HG02943 (cell line): ENCODE measurements around the gene ABI2.
"Not testable (repeated sequence)": the region's sequence is repeated elsewhere in the genome, so short reads cannot be mapped to it uniquely, and the experiment has no call there.

Experiments
- ATAC-seq: cut with Tn5 transposase; IDR thresholded peaks from one replicate; pipeline ENCODE4 v1.9.1; 2021; ENCODE audit warnings: mild to moderate bottlenecking, low read depth, moderate library complexity; ENCODE audit not compliant: unreplicated experiment

The ABI2 gene

DNA sequence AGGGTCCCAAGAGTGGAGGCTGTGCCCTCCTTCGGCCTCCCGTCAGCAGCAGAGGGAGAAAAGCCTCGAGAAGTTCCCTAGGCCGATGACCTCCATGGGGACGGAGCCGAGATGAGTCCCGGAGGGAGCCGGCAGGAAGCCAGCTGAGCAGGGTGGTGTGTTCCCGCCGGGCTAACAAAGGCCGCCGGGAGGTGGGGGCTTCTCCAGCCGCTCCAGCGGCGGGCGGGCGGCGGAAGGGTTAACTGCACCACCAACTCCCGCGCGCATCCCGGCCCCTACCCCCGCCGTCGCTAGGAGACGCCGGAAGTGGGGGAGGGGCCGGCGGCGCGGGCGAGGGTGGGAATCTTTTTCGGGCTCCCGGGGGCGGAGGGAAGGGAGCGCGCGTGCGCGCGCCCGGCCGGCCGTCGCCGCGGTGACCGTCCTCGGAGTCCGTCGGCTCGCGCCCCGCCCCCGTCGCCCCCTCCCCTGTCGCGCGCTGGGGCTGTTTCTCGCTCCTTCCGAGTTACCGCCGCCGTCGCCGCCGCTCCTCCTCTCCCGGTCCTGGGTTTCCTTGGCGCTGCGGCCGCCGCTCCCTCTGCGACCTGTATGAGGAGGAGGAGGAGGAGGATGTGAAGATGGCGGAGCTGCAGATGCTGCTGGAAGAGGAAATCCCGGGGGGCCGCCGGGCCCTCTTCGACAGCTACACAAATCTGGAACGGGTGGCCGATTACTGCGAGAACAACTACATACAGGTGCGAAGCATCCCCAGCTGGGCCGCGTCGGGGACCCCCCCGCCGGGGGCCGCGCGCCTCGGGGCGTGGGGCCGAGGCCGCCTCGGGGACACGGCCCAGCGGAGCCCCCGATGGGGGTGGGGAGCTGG, at the start of gene ABI2:
Gene ABI2, plus strand, starts transcription at position 494 of the 859 bp plus-strand sequence. Its CDS starts 121 bp downstream, at position 615.
- peak; percentile 61 for ATAC-seq

DNA sequence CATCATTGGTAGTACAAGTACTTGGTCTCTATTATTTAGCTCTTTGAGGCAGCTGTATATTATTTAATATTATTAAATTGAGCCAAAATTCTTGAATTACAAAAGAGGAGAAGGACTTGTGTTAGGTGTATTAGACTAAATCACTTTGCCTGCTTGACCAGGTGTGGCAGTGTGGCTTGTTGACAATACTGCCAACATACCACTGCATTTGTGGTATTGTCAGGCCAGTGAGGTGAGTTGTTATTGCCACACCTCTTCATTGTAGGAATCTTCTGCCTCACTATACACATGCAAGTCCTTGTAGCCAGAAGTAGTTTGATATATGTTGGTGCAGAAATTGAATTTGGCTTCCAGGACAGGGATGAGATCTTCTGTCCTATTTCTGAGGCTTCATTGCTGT, 48.9 kb upstream of the ABI2 start:
- no peak for ATAC-seq

- no peak for ATAC-seq
Observed at GRCh38 chr2:203280428-203281064, 47.6 kb upstream of the ABI2 start.

- ATAC-seq = no peak
Observed at GRCh38 chr2:203282101-203282500, 46.1 kb upstream of the ABI2 start.

GRCh38 chr2:203286532-203286931, 41.7 kb upstream of the ABI2 start:
- ATAC-seq = no peak

DNA sequence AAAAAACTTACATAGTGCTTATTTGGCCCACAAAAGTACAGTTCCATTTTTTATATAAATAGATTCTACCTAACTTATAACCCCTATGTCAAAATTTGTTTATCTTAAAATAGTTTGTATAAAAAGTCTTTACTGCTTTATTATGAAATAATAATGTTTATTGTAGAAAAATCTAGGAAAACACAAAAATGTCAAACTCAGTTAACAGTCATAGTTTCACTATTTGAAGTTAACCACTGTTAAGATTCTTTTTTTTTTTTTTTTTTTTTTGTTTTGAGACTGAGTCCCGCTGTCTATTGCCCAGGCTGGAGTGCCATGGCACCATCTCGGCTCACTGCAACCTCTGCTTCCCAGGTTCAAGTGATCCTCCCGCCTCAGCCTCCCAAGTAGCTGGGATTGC, 26.5 kb upstream of the ABI2 start:
- ATAC-seq = no peak

- not testable (repeated sequence) for ATAC-seq
Observed at GRCh38 chr2:203302586-203302985, 25.6 kb upstream of the ABI2 start.

GRCh38 chr2:203310688-203311436, 17.3 kb upstream of the ABI2 start:
- no peak for ATAC-seq

DNA sequence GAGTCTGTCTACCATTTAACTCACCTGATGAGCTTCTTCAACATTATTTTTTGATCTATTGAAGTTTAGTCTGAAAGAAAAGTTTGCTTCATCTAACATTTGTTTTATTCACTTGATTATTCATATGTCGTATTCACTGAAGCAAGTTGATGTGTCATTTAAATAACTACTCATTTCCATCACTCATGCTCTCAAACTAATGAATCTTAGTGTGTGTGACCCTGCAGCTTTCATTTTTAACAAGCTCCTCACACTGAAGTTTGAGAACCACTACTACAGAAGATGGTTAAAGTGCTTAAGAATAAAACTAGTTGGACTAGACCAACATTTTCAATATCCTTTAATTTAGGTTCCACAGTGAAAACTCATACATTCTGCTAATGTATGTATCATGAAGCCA, 1.8 kb upstream of the ABI2 start:
- no peak for ATAC-seq

DNA sequence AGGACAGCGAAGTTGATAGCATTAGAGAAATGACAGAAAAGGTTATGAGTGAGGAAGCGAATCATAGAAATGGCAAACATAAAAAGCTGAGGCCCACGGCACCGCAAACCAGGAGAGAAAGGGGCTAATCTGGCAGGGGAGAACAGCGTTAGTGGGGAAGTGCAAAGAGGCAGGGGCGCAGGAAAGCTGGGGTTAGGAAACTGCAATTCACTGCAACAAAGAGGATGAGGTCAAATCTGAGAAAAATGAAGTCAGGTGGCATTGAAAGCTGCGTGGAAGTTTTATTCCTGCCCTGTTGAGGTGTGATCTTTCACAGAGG, 653 bp upstream of the ABI2 start:
- ATAC-seq = peak; percentile 9

- peak; percentile 48 for ATAC-seq
Observed at GRCh38 chr2:203328760-203329540, 756 bp downstream of the ABI2 start.

- ATAC-seq = no peak
Observed at GRCh38 chr2:203330434-203330833, 2.2 kb downstream of the ABI2 start.

DNA sequence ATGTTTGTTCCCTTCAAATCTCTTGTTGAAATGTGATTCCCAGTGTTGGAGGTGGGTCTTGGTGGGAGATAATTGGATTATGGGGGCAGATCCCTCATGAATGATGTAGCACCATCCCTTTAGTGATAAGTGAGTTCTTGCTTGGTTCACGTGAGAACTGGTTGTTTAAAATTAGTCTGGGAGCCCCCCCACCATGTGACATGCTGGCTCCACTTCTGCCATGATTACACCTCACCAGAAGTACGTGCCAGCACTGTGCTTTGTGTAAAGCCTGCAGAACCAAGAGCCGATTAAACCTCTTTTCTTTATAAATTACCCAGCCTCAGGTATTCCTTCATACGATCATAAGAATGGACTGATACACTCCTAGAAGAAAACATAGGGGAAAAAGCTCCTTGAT, 10.1 kb downstream of the ABI2 start:
- ATAC-seq = no peak

GRCh38 chr2:203340791-203341487, 12.7 kb downstream of the ABI2 start:
- ATAC-seq = no peak

DNA sequence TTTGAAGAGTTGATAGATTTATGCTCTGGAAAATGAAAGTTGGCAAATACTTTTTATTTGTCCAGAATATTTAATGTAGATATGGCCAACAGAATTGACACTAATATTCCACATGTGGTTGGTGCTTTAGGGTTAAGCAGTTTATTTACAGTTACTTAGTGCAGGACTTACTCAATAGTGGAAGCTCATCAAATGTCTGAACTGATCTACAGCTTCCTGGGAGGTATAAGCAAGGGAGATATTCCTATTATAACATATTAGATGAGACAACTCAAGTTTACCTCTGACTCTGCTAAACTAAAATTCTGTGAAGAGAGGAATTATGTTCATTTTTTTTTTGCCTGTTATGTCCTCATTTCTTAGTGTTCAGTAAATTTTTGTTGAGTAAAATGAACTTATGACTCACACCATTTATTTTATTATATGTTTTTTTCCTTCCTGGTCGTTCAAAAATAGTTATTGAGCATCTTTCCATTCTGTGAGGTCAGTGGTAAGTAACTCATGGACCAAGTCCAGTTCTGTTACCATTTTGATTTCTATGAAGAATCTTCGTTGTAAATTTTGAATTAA, 13.6 kb downstream of the ABI2 start:
- ATAC-seq = no peak

GRCh38 chr2:203342374-203342773, 14.2 kb downstream of the ABI2 start:
- ATAC-seq = not testable (repeated sequence)

GRCh38 chr2:203344667-203345066, 16.5 kb downstream of the ABI2 start:
- no peak for ATAC-seq

DNA sequence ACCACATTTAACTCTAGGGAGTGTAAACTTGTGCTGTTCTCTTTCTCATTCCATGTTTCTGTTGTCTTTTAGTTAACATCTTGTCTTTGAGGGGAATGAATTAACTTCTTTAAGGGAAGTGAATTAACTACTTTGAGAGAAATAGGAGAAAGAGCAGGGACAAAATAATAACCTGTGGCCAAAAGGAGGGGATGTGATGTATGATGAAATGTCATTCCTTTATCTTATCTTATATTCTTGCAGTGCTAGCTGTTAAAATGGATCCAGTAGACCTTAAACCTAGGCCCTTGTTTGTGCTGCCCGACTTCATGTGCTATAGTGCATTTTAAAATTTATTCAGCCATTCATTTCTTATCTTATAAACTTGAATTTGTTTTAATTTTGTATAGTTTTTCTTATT, 18.4 kb downstream of the ABI2 start:
- ATAC-seq = no peak

DNA sequence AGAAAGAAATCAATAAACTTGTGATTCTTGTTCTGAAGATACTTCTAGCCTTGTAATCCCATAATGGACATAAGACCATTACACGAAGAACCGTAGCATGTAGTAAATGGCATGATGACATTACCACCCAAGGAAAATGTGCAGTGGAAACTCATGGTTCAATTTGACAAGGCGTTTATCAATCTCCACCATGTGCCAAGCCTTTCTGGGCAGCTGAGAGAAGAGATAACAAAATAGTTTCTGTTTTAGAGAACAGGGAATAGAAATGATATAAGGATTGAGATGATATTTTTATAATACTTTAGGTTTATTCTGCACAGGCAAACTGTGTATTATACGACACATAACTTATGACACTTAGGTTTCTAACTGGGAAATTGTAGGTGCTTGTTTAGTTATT, 19.2 kb downstream of the ABI2 start:
- ATAC-seq = no peak
